ENCODE data around the gene HLA-DOA.

Gene HLA-DOA

DNA sequence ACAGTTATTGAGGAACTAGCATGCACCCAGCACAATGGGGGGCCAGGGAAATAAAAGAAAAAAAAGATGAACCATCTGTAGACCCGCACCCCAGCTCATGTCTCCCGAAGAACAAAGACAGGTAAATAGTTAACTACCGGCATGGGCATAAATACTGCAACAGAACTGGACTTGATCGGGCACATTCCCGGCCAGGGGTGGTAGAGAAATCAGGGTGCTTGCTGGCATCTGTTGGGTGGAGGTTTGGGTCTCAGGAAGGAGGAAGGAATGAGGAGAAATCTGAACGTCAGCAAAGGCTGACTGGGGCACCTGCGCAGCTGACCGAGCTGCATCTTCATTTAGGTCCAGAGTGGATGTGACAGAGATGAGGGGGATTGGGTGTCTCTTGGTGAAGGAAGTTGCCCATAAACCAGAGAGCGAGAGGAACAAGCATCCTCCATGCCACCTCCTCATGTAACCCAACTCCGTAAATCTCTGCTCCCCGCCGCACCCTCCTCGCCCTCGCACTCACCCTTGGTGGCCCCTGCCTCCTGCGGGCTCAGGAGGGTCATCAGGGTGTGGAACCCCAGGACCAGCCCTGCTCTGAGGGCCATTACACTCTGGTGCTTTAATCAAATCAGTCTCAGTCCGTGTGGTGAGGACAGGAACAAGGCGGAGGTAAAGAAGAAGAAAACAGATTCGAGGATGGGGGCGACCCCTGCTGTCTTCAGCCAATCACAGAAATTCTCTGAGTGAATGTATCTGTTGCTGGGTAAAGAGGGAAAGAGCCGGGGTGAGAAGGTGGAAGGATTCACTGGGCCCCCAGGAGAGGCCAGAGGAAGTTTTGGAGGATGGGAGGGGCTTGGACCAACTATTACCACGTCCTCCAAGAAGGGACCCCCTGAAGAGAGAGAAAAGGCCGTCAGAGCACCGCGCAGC, at the start of gene HLA-DOA:
HLA-DOA (minus strand) TSS at position 648 of the 918 bp plus-strand sequence.
- DNase-seq (ENCODE audit: low spot score), result no peak

DNA sequence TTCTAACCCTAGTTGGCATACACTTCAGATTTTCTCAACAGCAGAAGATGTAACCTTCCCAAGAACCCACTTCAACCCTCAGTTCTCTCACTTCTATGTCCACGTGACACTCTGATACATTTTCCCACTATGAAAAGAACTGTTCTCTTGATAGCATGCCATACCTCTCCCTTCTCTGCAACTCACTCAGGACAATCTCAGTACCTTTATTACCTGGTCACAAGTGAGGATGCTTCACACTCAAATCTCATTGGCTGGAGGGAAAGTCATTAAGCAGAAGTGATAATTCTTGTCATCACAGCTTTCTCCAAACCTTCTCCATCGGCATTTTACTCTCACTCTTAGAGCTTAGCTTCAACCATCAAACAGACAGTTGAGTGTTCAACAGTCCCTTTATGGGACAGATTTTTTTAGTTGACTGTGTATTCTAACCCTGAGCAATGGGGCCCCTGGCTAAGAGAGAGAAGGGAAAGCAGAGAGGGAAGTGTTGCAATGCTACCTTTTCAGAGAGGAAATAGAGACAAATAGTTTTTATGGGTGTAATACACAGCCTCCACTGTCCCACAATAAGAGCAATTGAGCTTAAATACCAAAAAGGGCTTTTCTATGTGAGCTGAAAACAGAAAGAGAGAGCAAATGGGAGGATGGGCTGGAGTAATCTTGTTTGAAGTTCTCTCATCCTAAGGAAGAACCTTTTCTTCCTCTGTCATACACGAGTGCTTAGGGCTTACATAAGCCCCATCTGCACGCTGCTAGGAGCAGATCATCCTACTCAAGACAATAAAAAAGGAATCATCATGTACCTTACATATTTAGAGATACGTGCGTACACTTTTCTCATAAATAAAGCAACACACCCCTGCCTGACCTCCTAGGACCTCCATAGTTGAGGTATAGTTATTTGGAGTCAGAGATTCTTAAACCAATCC, 48.1 kb upstream of the HLA-DOA start:
- DNase-seq (ENCODE audit: low spot score), result no peak

DNA sequence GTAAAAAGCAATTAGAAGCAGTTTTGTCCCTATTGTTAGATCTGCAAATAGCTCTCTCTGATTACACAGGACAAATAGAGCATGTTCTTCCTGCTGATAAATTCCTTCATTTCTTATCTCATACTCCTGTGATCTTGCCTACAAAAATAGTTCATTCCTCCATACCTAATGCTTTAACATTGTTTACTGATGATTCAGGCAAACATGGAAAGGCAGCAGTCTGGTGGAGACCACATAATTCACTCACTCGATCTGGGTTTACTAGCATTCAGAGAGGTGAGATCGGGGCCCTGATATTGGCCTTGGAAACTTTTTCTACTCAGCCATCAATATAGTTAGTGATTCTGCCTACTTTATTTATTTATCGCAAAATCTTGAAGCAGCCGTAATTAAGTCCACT, 43.8 kb upstream of the HLA-DOA start:
- DNase-seq (ENCODE audit: low spot score), result no peak

DNA sequence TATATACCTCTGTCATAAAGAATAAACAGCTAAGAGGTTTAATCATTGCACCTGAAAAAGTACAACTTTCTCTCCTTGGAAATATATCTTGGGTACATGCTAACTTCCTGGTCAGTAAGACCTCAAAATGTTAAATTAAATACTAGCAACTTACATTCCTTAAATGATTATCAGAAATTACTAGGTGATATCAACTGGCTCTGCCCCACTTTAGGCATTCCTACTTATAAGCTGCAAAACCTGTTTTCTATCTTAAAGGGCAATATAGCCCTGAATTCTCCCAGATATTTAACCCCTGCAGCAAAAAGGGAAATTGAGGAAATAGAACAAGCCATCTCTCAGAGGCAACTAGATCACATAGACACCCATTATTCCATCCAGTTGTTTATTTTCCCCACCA, 43.2 kb upstream of the HLA-DOA start:
- no peak for DNase-seq (ENCODE audit: low spot score)

DNA sequence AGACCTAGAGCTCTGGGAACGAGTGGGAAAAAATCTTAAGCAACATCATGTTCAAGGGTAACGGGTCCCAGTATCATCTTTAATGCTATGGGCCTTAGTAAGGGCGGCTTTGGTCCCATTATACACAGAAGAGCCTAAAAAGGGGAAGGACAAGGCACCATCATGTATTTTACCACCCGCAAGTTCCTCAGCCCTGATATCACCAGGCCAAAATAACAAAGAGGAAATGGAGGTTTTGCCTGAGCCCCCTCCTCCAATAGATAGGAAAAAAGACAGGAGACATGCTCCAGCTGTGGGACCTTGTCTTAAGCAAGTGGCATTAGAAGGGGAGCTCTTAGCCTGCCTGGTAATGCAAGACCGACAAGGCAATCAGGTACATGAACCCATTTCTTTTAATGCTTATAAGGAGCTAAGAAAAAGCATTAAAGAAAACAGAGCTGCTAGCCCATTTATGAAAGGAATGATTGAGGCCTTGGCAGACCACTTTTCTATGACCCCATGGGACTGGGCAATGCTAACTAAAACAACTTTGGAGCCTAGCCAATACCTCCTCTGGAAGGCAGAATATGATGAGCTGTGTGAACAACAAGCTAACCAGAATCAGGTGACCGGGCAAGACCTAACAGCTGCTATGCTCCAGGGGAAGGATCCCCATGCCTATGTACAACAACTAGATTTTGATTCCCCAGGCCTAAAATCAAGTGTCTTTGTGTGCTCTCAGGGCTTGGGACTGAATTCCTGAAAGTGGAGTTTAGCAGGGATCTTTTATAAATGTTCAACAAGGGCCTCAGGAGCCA, 40.8 kb upstream of the HLA-DOA start:
- DNase-seq (ENCODE audit: low spot score), result no peak

DNA sequence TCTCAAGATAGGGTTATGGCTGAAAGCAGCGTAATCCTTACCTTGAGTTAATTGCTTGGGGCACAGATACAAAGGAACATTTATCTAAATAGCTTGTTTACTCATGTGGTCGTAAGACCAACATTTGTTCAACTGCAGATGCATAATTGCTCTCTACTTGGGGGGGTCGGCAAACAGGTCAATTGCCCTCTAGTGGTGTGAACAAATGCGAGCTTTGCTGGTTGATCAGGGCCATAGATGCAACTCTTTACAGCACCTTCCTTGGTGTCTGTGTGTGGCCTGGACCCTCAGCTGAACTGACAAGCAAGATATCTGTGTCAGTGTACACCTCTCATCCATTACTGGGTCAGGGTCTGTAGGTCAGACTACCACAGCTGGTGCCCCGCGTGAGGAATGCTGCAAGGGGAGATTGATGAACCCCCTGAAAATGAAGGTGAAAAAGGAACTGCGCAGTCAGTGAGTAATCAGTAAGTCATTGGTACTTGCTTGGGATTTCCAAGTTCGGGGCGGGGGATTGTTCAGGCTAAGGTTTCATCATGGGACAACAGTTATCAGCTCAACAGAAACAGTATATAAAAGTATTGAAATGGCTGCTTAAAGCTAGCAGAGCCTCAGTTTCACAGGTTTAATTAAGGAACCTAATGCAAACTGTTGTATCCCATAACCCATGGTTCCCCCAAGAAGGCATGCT, 40.1 kb upstream of the HLA-DOA start:
- no peak for DNase-seq (ENCODE audit: low spot score)

DNA sequence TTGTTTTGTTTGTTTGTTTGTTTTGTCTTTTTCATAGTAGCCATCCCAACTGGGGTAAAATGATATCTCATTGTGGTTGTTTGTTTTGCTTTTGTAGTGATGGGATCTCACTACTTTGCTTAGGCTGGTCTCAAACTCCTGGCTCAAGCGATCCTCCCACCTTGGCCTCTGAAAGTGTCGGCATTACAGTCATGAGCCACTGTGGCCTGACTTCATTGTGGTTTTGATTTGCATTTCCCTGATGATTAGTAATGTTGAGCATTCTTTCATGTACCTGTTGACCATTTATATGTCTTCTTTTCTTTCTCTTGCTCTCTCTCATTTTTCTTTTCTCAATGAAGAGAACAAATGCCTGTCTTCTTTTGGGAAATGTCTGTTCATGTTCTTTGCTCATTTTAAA, 30.8 kb upstream of the HLA-DOA start:
- no peak for DNase-seq (ENCODE audit: low spot score)

DNA sequence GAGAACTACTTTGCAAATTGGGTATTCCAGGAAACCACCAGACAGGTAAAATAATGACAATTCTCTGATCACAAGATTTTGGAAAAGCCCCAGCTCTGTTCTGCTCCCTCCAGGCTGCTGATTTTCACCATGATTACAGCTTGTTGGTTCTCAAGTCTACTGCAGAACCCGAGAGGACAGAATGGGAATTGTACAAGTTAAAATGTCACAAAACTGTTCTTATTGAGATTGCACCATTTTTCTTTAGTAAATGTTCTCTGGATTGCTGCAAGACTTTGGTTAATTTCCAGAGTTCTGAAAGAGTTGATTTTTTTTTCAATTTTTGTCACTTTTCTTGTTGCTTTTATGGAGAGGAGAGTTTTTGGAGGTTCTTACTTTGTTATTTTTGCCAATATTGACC, 27.1 kb upstream of the HLA-DOA start:
- DNase-seq (ENCODE audit: low spot score), result no peak

DNA sequence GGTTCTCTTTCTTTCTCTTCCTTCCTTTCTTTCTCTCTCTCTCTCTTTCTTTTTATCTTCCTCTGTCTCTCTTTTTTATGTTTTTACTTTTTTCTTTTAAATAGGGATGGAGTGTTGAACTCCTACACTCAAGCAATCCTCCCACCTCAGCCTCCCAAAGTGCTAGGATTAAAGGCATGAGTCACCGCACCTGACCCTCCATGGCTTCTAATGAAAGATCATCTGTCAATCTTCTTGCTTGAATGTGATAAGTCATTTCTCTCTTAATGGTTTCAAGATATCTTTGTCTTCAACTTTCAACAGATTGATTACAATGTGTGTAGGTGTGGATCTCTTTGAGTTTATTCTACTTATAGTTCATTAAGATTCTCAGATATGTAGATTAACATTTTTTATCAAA, 25.2 kb upstream of the HLA-DOA start:
- no peak for DNase-seq (ENCODE audit: low spot score)

DNA sequence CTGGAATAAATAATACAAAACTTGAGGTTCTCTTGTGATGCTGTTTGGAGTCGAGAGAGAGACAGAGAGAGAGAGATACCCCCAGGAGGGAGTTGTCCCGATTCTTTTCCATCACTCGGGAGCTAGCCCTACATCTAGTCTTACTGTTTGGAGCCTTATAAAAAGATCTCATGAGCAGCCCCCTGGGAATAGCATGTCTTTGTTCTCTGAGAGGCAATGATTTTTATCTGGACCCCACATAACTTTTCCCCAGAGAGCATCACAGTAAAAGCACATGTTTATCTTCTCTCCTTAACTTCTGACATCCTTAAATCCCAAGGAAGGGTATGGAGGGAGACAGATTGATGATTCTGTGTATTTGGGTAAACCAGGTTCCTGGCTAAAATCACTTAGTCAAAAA, 20.9 kb upstream of the HLA-DOA start:
- DNase-seq (ENCODE audit: low spot score), result no peak

DNA sequence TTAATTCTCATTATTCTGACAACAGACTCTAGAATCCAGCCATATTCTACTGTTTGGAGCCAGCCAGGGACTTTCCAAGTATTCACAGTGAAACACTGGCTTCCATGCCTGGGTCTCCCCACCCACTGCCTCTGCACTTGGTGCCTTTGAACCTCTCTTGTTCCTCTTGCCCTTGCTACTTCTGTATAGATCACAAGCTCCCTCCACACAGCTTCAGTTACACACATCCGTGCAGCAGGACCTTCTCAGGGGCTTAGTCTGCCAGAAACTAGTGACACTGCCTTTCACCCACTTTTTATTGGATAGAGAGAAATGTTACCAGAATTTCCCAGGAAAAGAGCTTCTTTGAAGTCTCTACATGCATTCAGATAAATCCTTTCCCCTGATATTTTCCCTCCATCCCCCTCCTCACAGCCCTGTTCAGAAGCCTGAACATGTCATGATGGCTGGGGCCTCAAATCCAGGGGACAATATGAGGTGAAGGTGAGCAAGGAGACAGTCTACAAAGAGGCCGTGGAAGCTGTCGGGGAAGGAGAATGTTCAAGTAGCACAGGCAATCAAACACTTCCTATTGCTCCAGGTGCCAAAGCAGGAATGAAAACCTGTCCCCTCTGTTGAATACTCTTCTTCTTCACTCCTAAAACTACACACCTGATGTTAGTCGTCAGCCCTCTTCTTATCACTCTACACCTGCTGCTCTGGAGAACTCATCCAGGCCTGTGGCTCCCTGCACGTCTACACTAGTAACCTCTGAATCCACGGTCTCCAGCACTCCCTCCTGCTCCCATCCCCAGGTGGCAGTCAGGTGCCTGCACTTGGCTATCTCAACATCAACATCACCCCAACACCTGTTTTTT, 20.2 kb upstream of the HLA-DOA start:
- no peak for DNase-seq (ENCODE audit: low spot score)

DNA sequence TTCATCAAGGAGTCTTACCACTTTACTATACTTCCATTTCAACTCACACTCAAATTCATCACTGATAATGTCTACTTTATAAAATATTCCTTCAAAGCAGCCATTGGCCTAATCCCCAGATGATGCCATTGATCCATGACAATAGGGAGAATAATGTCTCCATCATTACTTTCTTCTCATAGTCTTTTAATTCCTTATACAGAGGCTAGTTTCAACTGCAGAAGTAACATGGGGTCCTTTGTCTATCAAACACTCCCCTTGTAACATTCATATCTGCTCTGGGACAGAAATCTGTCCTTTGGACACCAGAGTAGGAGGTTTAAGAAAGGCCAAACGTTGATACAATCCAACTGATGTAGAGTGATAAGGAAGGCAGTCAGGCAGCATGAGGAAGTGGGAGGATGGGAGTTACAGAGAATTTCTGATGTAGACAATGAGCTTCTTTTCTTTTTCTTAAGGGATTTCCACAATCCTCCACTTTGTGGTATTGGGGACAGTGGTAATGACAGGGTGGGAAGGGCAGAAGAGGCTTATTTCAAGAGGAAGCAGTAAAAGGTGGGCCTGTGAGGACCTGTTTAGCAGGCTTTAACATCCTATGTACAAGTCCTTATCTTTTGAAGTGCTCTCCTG, 18.9 kb upstream of the HLA-DOA start:
- DNase-seq (ENCODE audit: low spot score), result no peak

DNA sequence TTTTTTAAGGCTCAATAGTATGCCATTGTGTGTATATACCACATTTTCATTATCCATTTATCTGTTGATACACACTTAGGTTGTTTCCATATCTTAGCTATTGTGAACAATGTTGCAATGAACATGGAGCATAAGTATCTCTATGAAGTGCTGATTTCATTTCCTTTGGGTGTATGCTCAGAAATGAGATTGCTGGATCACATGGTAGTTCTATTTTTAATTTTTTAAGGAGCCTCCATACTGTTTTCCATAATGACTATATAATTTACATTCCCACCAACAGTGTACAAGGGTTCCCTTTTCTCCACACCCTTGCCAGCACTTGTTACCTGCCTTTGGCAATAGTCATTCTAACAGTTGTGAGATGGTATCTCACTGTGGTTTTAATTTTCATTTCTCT, 15.1 kb upstream of the HLA-DOA start:
- no peak for DNase-seq (ENCODE audit: low spot score)

DNA sequence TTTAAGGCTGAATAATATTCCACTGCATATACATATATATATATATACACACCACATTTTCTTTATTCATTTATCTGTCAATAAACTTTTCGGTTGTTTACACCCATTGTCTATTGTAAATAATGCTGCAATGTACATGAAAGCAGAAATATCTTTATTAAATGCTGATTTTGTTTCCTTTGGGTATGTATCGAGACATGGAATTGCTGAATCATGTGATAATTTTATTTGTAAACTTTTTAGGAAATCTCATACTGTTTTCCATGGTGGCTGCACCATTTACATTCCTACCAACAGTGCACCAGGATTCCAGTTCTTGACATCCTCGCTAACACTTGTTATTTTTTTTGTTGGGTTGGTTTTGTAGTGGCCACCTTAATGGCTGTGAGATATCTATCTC, 14.1 kb upstream of the HLA-DOA start:
- DNase-seq (ENCODE audit: low spot score), result no peak

DNA sequence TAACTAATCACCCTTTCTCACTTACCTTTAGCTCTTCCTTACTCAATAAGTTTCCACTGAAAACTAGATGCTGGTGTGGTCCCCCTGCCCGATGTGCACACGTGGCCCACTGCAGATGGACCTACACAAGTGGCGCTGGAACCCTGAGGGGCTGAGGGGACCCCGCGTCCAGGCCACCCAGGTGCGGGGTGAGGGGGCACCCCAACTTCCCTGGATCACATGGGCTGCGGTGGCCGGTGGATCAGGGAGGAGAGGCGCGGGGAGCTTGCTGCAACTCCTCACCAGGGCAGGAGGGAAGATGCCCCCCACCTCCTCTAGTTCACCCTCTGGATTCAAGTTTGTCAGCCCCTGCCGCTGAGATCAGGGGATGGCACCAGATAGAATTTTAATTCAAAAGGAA, 12.5 kb upstream of the HLA-DOA start:
- no peak for DNase-seq (ENCODE audit: low spot score)

DNA sequence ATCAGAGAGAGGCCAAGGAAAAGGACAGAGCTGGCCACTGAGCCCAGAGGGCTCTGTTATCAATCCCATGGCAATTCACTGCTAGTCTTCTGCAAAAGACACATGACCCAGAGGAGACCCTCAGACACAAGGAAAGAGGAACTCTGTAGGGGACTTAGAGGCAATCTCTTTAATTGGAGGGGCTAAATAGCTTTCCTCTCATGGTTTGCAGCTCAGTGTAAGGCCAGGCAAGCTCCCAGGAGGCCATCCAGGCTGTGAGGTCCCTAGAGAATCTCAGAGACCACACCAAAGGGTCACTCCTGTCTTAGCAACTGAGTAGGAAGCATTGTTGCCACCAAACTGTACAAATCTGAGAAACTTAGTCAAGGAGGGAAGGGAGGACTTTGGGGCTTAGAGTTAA, 10.0 kb upstream of the HLA-DOA start:
- no peak for DNase-seq (ENCODE audit: low spot score)

DNA sequence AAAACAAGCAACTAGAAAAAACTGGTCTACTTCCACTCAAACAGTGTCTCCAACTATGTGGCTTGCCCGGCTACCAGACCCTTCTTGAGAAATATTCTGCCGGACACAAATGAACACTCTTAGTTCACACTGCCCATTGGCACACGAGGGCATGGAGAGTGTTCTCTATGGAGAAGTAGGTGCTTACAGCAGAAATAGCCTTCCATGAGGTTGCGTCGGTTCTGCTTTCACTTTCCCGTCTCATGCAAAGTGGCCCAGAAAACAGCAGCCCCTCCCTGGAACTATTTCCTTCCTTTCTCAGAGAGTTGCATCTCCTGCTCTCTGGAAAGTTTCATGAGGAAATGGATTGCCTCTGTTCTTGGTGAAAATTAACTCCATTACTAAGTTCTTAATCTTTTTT, 9.5 kb upstream of the HLA-DOA start:
- peak; percentile 11 for DNase-seq (ENCODE audit: low spot score)

DNA sequence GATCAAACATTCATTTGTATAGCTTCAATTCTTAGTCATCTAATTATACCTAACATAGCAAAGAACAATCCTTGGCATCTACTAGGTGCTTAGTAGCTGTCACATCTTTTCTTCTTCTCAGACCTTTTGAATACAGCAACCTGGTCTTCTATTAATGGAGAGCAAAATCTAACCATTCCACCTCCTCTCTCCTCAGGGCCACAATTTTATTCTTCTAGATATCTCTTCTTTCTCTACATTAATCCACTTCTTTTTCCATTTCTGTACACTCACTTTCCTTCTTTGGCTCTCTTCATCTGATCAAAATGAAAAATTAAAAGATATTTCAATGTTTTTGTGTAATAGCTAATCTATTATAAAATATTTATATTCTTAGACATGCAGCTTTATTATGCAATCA, 9.0 kb upstream of the HLA-DOA start:
- DNase-seq (ENCODE audit: low spot score), result no peak

DNA sequence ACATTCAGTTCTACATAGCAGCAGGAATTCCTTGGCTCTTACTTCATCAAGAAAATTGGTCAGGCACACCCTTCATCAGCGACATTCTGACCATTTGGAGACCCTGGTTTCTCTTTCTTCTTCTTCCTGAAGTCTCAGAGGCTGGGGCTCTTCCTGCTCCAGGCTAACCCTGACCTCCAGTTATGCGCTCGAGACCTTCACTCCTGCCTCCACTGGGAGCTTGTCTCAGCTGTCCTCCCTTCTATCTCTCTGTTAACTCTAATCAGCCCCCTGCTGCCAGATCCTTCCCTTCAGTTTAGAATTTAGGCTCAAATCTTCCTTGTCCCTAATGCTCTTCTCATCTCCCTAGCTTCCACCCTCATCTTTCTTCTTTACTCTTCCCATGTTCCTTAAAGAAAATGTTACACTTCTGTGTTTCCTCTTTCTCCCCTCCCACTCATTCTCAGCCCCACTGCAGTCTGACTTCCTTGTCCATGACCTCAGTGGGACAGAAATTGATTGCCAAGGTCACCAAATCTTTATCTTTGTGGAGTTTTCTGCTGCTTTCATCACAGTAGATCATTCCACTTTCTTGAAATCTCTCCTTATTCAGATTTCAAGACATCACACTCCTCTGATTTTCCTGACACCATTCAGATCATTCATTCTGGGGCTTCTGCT, 8.4 kb upstream of the HLA-DOA start:
- DNase-seq (ENCODE audit: low spot score), result no peak

DNA sequence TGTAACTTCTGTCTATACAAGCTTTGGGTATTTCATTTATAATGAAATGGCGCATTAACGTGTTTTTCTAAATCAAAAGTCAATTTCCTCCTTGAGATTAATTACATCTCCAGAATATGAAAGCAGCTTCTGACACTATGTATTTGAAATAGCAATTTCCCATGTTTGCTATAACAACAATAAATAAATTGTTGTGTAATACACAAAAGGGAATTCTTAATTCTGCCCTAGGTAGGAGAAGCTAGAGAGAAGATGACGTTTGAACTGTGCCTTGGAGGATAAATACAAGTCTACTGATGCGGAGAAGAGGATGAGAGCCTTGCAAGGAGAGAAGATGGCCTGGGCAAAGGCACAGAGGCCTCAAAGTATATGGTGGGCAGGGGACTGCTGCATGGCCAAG, 7.6 kb upstream of the HLA-DOA start:
- no peak for DNase-seq (ENCODE audit: low spot score)

Measured in SW480 (cell line).